H1 (cell line): ENCODE data around the gene PRRX1. TPM values are rescaled to one million over a fixed set of nuclear protein-coding genes. Genes with fewer than 3 reads are reported as not detected.
A peak's percentile ranks its signal among the peaks of the same experiment; 100 is the strongest.

Experiments used
- ATF2 ChIP-seq: IDR thresholded peaks from 2 replicates; pipeline ENCODE4 v1.6.1; 2012; ENCODE audit warnings: low read length, inconsistent platforms
- E2F6 ChIP-seq: IDR thresholded peaks from 2 replicates; pipeline ENCODE4 v1.6.1; 2012; ENCODE audit warnings: inconsistent platforms
- EP300 ChIP-seq, 2 experiments: IDR thresholded peaks; 1 replicate in 1 of 2; 2 replicates in 1 of 2; pipeline ENCODE4 v1.6.1; 2011 to 2012; ENCODE audit warnings: low read depth in 2 of 2, low read length in 2 of 2, mild to moderate bottlenecking in 2 of 2, borderline replicate concordance in 1 of 2, inconsistent platforms in 1 of 2, moderate library complexity in 1 of 2
- EZH2 ChIP-seq: fragments of 200-600 bp; sonication (generic); IDR thresholded peaks from 2 replicates; pipeline ENCODE4 v1.7.1; 2012; ENCODE audit warnings: low read depth, mild to moderate bottlenecking, moderate library complexity, low read length, inconsistent platforms; ENCODE audit not compliant: severe bottlenecking
- HDAC2 ChIP-seq, 2 experiments: fragments of 300-600 bp in 1 of 2; sonication (generic) in 1 of 2; IDR thresholded peaks; 2 replicates each; pipeline ENCODE4 v1.6.1; 2011 to 2012; ENCODE audit warnings: low read depth in 2 of 2, low read length in 2 of 2, mild to moderate bottlenecking in 2 of 2, moderate library complexity in 2 of 2, borderline replicate concordance in 1 of 2, inconsistent platforms in 1 of 2
- JUND ChIP-seq: IDR thresholded peaks from 2 replicates; pipeline ENCODE4 v1.6.1; 2011; ENCODE audit warnings: mild to moderate bottlenecking, improper control_type of control experiment, low read length
- KDM4A ChIP-seq: IDR thresholded peaks from one replicate; pipeline ENCODE4 v1.7.1; 2012; ENCODE audit warnings: low read depth, mild to moderate bottlenecking, moderate library complexity, low read length, inconsistent platforms; ENCODE audit not compliant: severe bottlenecking
- KDM5A ChIP-seq: fragments of 200-600 bp; IDR thresholded peaks from 2 replicates; pipeline ENCODE4 v1.7.1; 2012; ENCODE audit warnings: mild to moderate bottlenecking, low read length, inconsistent platforms, mixed read lengths
- MAX ChIP-seq: IDR thresholded peaks from 2 replicates; pipeline ENCODE4 v1.6.1; 2012; ENCODE audit warnings: inconsistent platforms
- NRF1 ChIP-seq: IDR thresholded peaks from 2 replicates; pipeline ENCODE4 v1.6.1; 2011; ENCODE audit warnings: mild to moderate bottlenecking, low read depth, low read length, improper control_type of control experiment
- PHF8 ChIP-seq: fragments of 200-600 bp; sonication (generic); conservative IDR thresholded peaks from 2 replicates; pipeline ENCODE4 v1.7.1; 2012; ENCODE audit warnings: low read depth, mild to moderate bottlenecking, inconsistent platforms, low read length, moderate library complexity
- POLR2A ChIP-seq, 2 experiments: IDR thresholded peaks; 1 replicate in 1 of 2; 2 replicates in 1 of 2; pipeline ENCODE4 v1.6.1; 2011; ENCODE audit warnings: low read depth in 2 of 2, low read length in 2 of 2, mild to moderate bottlenecking in 2 of 2; ENCODE audit errors: control extremely low read depth in 1 of 2
- POLR2AphosphoS5 ChIP-seq: IDR thresholded peaks from 2 replicates; pipeline ENCODE4 v1.6.1; 2011; ENCODE audit warnings: low read depth, low read length
- POU5F1 ChIP-seq: IDR thresholded peaks from 2 replicates; pipeline ENCODE4 v1.6.1; 2011; ENCODE audit warnings: low read depth, mild to moderate bottlenecking, low read length, moderate library complexity
- RBBP5 ChIP-seq: IDR thresholded peaks from 2 replicates; pipeline ENCODE4 v1.7.1; 2012; ENCODE audit warnings: low read depth, mild to moderate bottlenecking, inconsistent platforms, low read length, moderate library complexity, borderline replicate concordance
- RNF2 ChIP-seq: fragments of 200-900, 300-1000 bp; sonication (generic); IDR thresholded peaks from 2 replicates; pipeline ENCODE4 v1.7.1; 2016; ENCODE audit warnings: borderline replicate concordance, low read depth, mild to moderate bottlenecking, antibody characterized with exemption, low read length; ENCODE audit not compliant: poor library complexity, severe bottlenecking; ENCODE audit errors: missing control alignments
- SP2 ChIP-seq: IDR thresholded peaks from 2 replicates; pipeline ENCODE4 v1.6.1; 2012; ENCODE audit warnings: mild to moderate bottlenecking, low read length, inconsistent platforms
- SUZ12 ChIP-seq: fragments of 200-600 bp; sonication (generic); IDR thresholded peaks from 2 replicates; pipeline ENCODE4 v1.6.1; 2012; ENCODE audit warnings: mild to moderate bottlenecking, inconsistent platforms, low read length, moderate library complexity, mixed read lengths
- TAF1 ChIP-seq: IDR thresholded peaks from 2 replicates; pipeline ENCODE4 v1.6.1; 2011; ENCODE audit warnings: mild to moderate bottlenecking, low read depth, low read length
- USF2 ChIP-seq: IDR thresholded peaks from 2 replicates; pipeline ENCODE4 v1.6.1; 2011; ENCODE audit warnings: low read length, improper control_type of control experiment
- polyA plus RNA-seq, 7 experiments: library from polyadenylated mRNA; depleted of rRNA in 3 of 7; stranded (reverse) in 5 of 7; unstranded in 2 of 7; fragments of >200 nt in 5 of 7; fragments of 200-250 nt in 2 of 7; gene quantifications; 1 replicate in 5 of 7; 2 replicates in 1 of 7; 4 replicates in 1 of 7; pipeline versions ENCODE4 v1.2.1 to v1.2.3, GENCODE V29; 2011 to 2013; ENCODE audit warnings: missing spikeins in 2 of 7, mixed read lengths in 2 of 7
- total RNA-seq: library from RNA; stranded (reverse); fragmentation: NEBNext Ultra II Directional; extraction: Animal tissue kit (Norgen Biotek cat#: 25700); gene quantifications from 2 replicates; pipeline ENCODE4 v1.2.1, GENCODE V29; 2021

Gene PRRX1
- total and polyA plus RNA-seq, 2 of the 8 experiments (the other 6 are each of a cell fraction or from before 2014, with no cell fraction given) = not detected

- TF ChIP-seq ATF2 = no peak
- TF ChIP-seq RBBP5 = 0 out of 2 replicates have a peak, but pooled peaks have one; percentile 33
- peak; percentile 88 for TF ChIP-seq E2F6
- no peak for TF ChIP-seq HDAC2 (IDR thresholded peaks at IDR 0.05; ENCODE audit: borderline replicate concordance in 1 of 2, low read depth in 2 of 2, low read length in 2 of 2)
- no peak for TF ChIP-seq RNF2
- no peak for TF ChIP-seq KDM5A
- TF ChIP-seq USF2 = no peak
- TF ChIP-seq PHF8 = no peak
- no peak for TF ChIP-seq EP300 (IDR thresholded peaks at IDR 0.05; ENCODE audit: borderline replicate concordance in 1 of 2, low read depth in 2 of 2, low read length in 2 of 2)
- TF ChIP-seq KDM4A = no peak
- TF ChIP-seq SUZ12 = 0 out of 2 replicates have a peak, but pooled peaks have one; percentile 20
- no peak for TF ChIP-seq POLR2A (IDR thresholded peaks at IDR 0.05; ENCODE audit: control extremely low read depth in 1 of 2, low read depth in 2 of 2, low read length in 2 of 2)
- TF ChIP-seq SP2 = no peak
- no peak for TF ChIP-seq POLR2AphosphoS5
- peak; percentile 70 for TF ChIP-seq EZH2
- TF ChIP-seq MAX = peak; percentile 89
- TF ChIP-seq JUND = no peak
- TF ChIP-seq NRF1 = no peak
- TF ChIP-seq TAF1 = no peak
- TF ChIP-seq POU5F1 = no peak
These were observed 2.8 kb downstream of the PRRX1 start (continued) for GRCh38 chr1:170666541-170667254.
